ENCODE data around the gene PCNA. TPM values are rescaled to one million over a fixed set of nuclear protein-coding genes. Genes with fewer than 3 reads are reported as not detected.
A peak's percentile ranks its signal among the peaks of the same experiment; 100 is the strongest.

Gene PCNA
- total and polyA plus RNA-seq, 9 of the 15 experiments (the other 6 are each of a cell fraction or from before 2014, with no cell fraction given): 213 to 390 (median 291) TPM

- H2AFZ ChIP-seq (ENCODE audit: low read depth, low read length): no peak overlapping the region
- H3K4me3 ChIP-seq: no peak overlapping the region
- no peaks in the 10 kb centered on the region for H3K9me1 ChIP-seq (ENCODE audit: control insufficient read depth, insufficient read depth, low read length)
- ChIA-PET POLR2A (interaction anchor here (0.5 to 0.6 kb wide), 2 partner anchors 11 to 12 kb away, joined by 3 read pairs; no protein-coding TSS in a partner anchor), CTCF (ENCODE audit: low intra/inter-chr PET ratio) (no interaction called here)
- WGBS (ENCODE audit: insufficient coverage, low coverage, missing lambda C conversion rate): 63% methylated on average over 3 of the region's 3 CpGs
- intact Hi-C loops (cut with micrococcal nuclease): no loop called here
- no peak for DNase-seq (ENCODE audit: extremely low read depth in 1 of 4, low spot score in 3 of 4)
- peaks cover 10 to 11% of the 10 kb centered on the region in 2 experiments; a peak in 4 of 5 replicates for H3K4me1 ChIP-seq (replicated peaks in 1 of 2; ENCODE audit: control insufficient read depth in 2 of 2, insufficient read depth in 2 of 2, low read length in 2 of 2)
- FAIRE-seq: no peak
- H3K9ac ChIP-seq (ENCODE audit: insufficient read depth in 1 of 2, low read depth in 2 of 2, low read length in 2 of 2): peak overlapping the region in 1 of 2 experiments; percentile 58; a peak in 1 of 4 replicates
- TF ChIP-seq CREM (IDR thresholded peaks at IDR 0.05; ENCODE audit: low read depth): no peak
- TF ChIP-seq TFE3 (CRISPR knock-in tag; IDR thresholded peaks at IDR 0.05): no peak
- no peak for TF ChIP-seq ZKSCAN1 (IDR thresholded peaks at IDR 0.05; ENCODE audit: low read depth, low read length)
- no peak for TF ChIP-seq CUX1 (CRISPR knock-in tag; IDR thresholded peaks at IDR 0.05)
- no peak for TF ChIP-seq DACH1 (IDR thresholded peaks at IDR 0.05; ENCODE audit: partially characterized antibody)
- no peaks in the 10 kb centered on the region for H3K9me3 ChIP-seq (replicated peaks; ENCODE audit: control insufficient read depth, insufficient read depth, low read depth, low read length)
- no TSS peak for BruUV-seq (replicated peaks)
- no peaks in the 10 kb centered on the region for H3K27me3 ChIP-seq (ENCODE audit: control insufficient read depth in 2 of 2, insufficient read depth in 2 of 2, low read length in 2 of 2)
- peak overlapping the region; percentile 11; the same call in 1 of the 2 replicates for H3K4me2 ChIP-seq (ENCODE audit: insufficient read depth, low read length)
- H3K36me3 ChIP-seq (ENCODE audit: control insufficient read depth, insufficient read depth, low read length): no peaks in the 10 kb centered on the region
- in situ Hi-C loops (cut with MboI): no loop called here
- H3K79me2 ChIP-seq (ENCODE audit: control insufficient read depth, insufficient read depth, low read length): peaks cover 28% of the 10 kb centered on the region
- no peak overlapping the region for H3K27ac ChIP-seq (ENCODE audit: extremely low read depth, low read depth, low read length)
- H4K20me1 ChIP-seq (replicated peaks; ENCODE audit: control insufficient read depth, insufficient read depth, low read length): peaks cover 9% of the 10 kb centered on the region; the same call in 1 of the 2 replicates
- ATAC-seq: peak; percentile 72
These were observed 30.1 kb upstream of the PCNA start for GRCh38 chr20:5149892-5150225.

All from K562 (cell line).